Measurements from ENCODE around the gene IQSEC3.

The IQSEC3 gene

GRCh38 chr12:155006-155405, 88.4 kb downstream of the IQSEC3 start:
- TF ChIP-seq CTCF (IDR thresholded peaks at IDR 0.05; ENCODE audit: low read depth, low read length) = no peak
- H3K4me3 ChIP-seq (ENCODE audit: low read depth, low read length) = no peak overlapping the region

- H3K4me3 ChIP-seq (ENCODE audit: low read depth, low read length) = no peak overlapping the region
- TF ChIP-seq CTCF (IDR thresholded peaks at IDR 0.05; ENCODE audit: low read depth, low read length) = no peak
Observed at GRCh38 chr12:155646-156045, 89.1 kb downstream of the IQSEC3 start.

- no peak for TF ChIP-seq CTCF (IDR thresholded peaks at IDR 0.05; ENCODE audit: low read depth, low read length)
- H3K4me3 ChIP-seq (ENCODE audit: low read depth, low read length) = no peak overlapping the region
Observed at GRCh38 chr12:156945-157344, 90.4 kb downstream of the IQSEC3 start.

- H3K4me3 ChIP-seq (ENCODE audit: low read depth, low read length) = no peak overlapping the region
- TF ChIP-seq CTCF (IDR thresholded peaks at IDR 0.05; ENCODE audit: low read depth, low read length) = no peak
Observed at GRCh38 chr12:157644-158043, 91.1 kb downstream of the IQSEC3 start.

GRCh38 chr12:159156-159782, 92.7 kb downstream of the IQSEC3 start:
- no peak for TF ChIP-seq CTCF (IDR thresholded peaks at IDR 0.05; ENCODE audit: low read depth, low read length)
- H3K4me3 ChIP-seq (ENCODE audit: low read depth, low read length) = no peak overlapping the region

GRCh38 chr12:160858-161257, 94.3 kb downstream of the IQSEC3 start:
- no peak for TF ChIP-seq CTCF (IDR thresholded peaks at IDR 0.05; ENCODE audit: low read depth, low read length)
- H3K4me3 ChIP-seq (ENCODE audit: low read depth, low read length) = no peak overlapping the region

GRCh38 chr12:161823-162222, 95.3 kb downstream of the IQSEC3 start:
- no peak for TF ChIP-seq CTCF (IDR thresholded peaks at IDR 0.05; ENCODE audit: low read depth, low read length)
- H3K4me3 ChIP-seq (ENCODE audit: low read depth, low read length) = no peak overlapping the region

All from WI38 (cell line).